Nephron (organoid): ENCODE data around the gene STARD5.

Source experiments
- H3K27ac Mint-ChIP-seq, 3 experiments: 2 replicates each; pipeline ENCODE4 v1.8.0; 2020; ENCODE audit warnings: mixed read lengths in 3 of 3, mild to moderate bottlenecking in 2 of 3, moderate library complexity in 1 of 3
- H3K27me3 Mint-ChIP-seq: 2 replicates; pipeline ENCODE4 v1.8.0; 2021; ENCODE audit warnings: low read depth, mild to moderate bottlenecking, moderate library complexity, mixed read lengths
- H3K36me3 Mint-ChIP-seq: 2 replicates; pipeline ENCODE4 v1.8.0; 2020; ENCODE audit warnings: low read depth, mixed read lengths
- H3K4me1 Mint-ChIP-seq: 2 replicates; pipeline ENCODE4 v1.8.0; 2020; ENCODE audit warnings: mixed read lengths
- H3K4me3 Mint-ChIP-seq, 3 experiments: 2 replicates each; pipeline ENCODE4 v1.8.0; 2020; ENCODE audit warnings: mild to moderate bottlenecking in 3 of 3, mixed read lengths in 3 of 3, moderate library complexity in 2 of 3
- H3K9me3 Mint-ChIP-seq: 2 replicates; pipeline ENCODE4 v1.8.0; 2020; ENCODE audit warnings: mixed read lengths
- TF ChIP-seq, protein P1 (sequence below), 3 experiments: fragments of 200-600 bp; sonication (generic); IDR thresholded peaks; one replicate each; pipeline ENCODE4 v1.5.0; 2021; ENCODE audit warnings: antibody characterized with exemption in 3 of 3; ENCODE audit not compliant: unreplicated experiment in 3 of 3

Gene STARD5, protein sequence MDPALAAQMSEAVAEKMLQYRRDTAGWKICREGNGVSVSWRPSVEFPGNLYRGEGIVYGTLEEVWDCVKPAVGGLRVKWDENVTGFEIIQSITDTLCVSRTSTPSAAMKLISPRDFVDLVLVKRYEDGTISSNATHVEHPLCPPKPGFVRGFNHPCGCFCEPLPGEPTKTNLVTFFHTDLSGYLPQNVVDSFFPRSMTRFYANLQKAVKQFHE

DNA sequence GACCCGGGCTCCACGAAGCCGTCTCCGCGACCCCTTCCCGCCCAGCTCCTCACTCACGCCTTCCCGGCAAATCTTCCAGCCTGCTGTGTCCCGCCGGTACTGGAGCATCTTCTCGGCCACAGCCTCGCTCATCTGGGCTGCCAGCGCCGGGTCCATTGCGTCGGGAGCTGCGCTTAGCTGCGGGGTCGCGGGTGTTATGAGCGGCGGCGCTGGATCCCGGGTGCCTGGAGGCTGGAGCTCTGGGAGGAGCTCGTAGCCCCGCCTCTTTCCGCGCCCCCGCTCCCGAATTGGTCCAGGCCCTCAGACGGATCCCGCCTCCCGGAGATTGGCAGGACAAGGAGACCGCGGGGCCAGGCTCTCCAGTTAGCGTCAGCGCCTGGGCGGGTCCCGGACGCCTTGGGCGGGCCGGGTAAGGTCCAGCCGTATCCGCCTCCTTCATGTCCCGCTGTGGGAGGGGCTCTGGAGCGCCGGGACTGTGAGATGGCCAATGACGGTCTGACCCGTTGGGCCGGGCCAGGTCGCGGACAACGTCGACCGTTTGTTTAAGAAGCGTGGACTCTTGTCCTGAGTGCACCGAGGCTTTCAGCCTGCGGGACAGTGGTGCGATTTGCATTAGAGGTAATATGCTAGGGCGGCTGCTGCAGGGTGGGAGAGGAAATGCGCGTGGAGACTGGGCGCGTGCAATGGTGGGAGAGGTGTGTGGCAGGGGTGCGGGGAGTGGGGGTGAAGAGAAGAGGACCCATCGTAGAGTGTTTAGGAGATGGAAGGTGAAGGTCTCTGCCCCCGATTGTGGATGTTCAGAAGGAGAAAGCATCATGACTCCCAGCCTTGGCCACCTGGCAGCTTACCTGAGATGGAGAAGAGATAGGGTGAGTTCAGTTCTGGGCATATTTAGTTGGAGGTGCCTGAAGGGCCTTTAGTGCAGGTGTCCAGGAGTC lies at the start of gene STARD5:
TSS of gene STARD5 (minus strand) at position 198 of the 938 bp plus-strand sequence. CDS start at position 156, 42 bp downstream.
- Mint-ChIP-seq H3K36me3 (no peaks in the 10 kb centered on the region), H3K27me3 (peaks cover 12% of the 10 kb centered on the region), H3K9me3 (no peaks in the 10 kb centered on the region), H3K27ac (peak within 1 kb of the TSS in 1 of 3 experiments; percentile 38), H3K4me1 (peaks cover 6% of the 10 kb centered on the region), H3K4me3 (peak within 1 kb of the TSS; percentile 92 to 97 (median 94))
- TF ChIP-seq, protein P1, sequence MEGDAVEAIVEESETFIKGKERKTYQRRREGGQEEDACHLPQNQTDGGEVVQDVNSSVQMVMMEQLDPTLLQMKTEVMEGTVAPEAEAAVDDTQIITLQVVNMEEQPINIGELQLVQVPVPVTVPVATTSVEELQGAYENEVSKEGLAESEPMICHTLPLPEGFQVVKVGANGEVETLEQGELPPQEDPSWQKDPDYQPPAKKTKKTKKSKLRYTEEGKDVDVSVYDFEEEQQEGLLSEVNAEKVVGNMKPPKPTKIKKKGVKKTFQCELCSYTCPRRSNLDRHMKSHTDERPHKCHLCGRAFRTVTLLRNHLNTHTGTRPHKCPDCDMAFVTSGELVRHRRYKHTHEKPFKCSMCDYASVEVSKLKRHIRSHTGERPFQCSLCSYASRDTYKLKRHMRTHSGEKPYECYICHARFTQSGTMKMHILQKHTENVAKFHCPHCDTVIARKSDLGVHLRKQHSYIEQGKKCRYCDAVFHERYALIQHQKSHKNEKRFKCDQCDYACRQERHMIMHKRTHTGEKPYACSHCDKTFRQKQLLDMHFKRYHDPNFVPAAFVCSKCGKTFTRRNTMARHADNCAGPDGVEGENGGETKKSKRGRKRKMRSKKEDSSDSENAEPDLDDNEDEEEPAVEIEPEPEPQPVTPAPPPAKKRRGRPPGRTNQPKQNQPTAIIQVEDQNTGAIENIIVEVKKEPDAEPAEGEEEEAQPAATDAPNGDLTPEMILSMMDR (IDR thresholded peaks at IDR 0.05; ENCODE audit: unreplicated experiment in 3 of 3): no peak

DNA sequence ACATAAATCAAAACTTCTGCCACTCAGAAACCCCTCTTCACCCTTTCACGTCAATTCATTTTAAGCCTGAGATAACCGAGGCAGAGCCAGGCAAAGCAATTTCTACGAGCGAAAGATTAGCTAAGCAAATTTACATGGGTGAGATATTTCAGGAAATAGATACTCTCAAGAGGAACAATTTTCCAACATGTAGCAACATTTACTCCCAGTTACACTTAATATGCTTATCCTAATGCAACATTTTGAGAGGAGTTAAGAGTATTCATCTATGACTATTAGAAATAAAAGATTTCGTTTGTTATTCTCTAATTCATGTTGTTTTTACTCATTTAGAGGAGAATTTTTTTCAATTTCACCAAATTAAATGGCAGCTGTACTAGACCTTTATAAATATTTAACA lies 49.2 kb upstream of the STARD5 start:
- Mint-ChIP-seq H3K27ac (no peak overlapping the region), H3K27me3 (no peaks in the 10 kb centered on the region), H3K4me3 (no peak overlapping the region), H3K9me3 (no peaks in the 10 kb centered on the region), H3K4me1 (peaks cover 10% of the 10 kb centered on the region), H3K36me3 (no peaks in the 10 kb centered on the region)
- TF ChIP-seq, protein P1 (IDR thresholded peaks at IDR 0.05; ENCODE audit: unreplicated experiment in 3 of 3): no peak

DNA sequence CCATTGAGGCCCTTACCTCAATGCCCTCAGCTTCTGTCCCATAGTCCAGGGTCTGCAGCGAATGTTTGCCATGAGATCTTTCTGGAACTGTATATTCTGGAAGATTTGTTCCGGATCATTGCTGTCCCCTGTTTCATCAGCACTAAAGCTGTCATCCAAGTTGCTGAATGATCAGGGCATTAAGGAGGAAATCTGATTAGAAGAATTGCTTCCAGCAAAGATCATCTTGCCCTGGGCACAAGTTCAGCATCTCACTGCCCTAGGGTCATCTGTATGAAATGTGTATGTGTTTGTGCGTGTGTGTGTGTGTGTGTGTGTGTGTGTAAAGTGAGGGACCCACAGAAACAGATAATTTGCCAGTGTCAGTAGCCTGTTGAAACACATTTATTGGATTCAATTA lies 48.6 kb upstream of the STARD5 start:
- TF ChIP-seq, protein P1 (IDR thresholded peaks at IDR 0.05; ENCODE audit: unreplicated experiment in 3 of 3): no peak
- Mint-ChIP-seq H3K27me3 (no peaks in the 10 kb centered on the region), H3K9me3 (no peaks in the 10 kb centered on the region), H3K36me3 (no peaks in the 10 kb centered on the region), H3K27ac (no peak overlapping the region), H3K4me1 (peaks cover 5% of the 10 kb centered on the region), H3K4me3 (no peak overlapping the region)

DNA sequence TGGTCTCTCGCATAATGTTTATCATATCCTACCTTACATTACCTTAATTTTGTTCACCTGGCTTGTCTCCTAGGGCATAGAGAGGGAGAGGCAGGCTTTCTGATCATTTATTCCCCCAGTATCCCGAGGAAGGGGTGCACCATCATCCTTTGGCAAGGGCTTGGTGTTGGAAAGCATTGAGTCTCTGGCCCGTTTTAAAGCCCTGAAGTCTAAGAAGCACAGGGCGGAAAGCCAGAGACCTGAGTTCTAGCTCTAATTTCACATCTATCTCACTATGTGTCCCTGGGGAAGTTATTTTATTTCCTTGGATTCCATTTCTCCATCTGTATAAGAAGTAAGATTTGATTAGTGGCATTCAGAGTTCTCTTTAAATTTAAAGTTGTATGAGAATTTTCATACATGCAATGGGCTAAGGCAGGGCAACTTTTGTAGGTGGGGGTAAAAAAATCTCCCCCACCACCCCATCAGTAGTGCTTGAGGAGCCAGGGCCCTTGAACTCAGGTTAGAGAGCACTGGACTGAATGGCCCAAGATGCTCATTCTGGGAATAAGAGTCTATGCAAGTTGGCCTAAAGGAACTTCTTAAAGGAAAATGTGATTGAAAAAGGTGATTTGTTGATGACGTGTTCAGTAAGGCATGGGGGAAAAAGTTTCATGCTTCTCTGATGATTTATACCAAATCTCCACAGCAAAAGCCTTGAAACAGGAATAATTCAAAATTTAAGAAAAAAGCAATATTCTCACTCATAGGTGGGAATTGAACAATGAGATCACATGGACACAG lies 40.0 kb upstream of the STARD5 start:
- no peaks in the 10 kb centered on the region for H3K36me3 Mint-ChIP-seq

DNA sequence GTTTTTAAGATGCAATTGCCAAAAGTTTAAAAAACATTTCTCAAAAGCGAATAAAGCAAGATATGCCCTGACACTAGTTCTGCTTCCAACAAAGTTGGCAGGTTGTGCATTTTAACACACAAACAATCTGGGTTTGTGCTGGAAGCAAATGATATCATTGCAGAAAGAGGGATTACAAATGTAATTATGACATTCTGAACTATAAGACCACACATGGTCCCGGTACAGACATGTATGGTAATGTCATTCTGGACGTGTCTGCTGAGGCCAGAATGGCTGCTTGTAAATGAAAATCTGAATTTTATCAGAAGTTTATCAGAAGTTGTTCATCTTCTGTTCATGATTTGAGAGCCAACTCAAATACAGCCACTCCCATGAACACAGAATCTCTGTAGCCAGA lies 39.3 kb upstream of the STARD5 start:
- H3K36me3 Mint-ChIP-seq: no peaks in the 10 kb centered on the region
- TF ChIP-seq, protein P1 (IDR thresholded peaks at IDR 0.05; ENCODE audit: unreplicated experiment in 3 of 3): no peak
- peaks cover 9% of the 10 kb centered on the region for H3K4me1 Mint-ChIP-seq
- H3K27ac Mint-ChIP-seq: peak overlapping the region in 2 of 3 experiments; percentile 67 to 70
- H3K27me3 Mint-ChIP-seq: no peaks in the 10 kb centered on the region
- no peak overlapping the region for H3K4me3 Mint-ChIP-seq
- H3K9me3 Mint-ChIP-seq: peaks cover 5% of the 10 kb centered on the region

More for the DNA sequence above, 40.0 kb upstream of the STARD5 start:
- Mint-ChIP-seq H3K9me3 (peaks cover 5% of the 10 kb centered on the region), H3K27me3 (no peaks in the 10 kb centered on the region), H3K4me1 (peaks cover 9% of the 10 kb centered on the region), H3K27ac (peak overlapping the region in 2 of 3 experiments; percentile 67 to 70), H3K4me3 (no peak overlapping the region)
- TF ChIP-seq, protein P1 (IDR thresholded peaks at IDR 0.05; ENCODE audit: unreplicated experiment in 3 of 3): no peak
